ENCODE measurements around the gene ANKRD50.

ANKRD50 gene

DNA sequence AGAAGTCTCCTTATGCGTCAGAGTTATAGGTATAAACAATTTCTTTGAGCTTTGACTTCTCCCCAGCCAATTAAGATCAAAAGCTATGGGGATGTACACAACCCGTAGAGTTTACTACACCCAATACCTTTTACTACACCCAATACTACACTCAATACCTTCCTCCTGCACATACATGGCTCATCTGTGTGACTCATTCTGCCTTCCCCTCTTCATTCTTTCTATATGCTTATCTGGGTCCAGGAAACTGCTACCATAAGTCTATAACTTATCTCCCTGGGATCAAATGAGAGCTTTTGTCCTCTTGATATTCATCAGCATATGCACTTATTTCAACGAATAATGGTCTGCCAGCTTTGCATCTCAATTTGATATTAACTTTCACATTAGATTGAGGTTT is 28.2 kb downstream of the ANKRD50 start:
- TF ChIP-seq EZH2 (IDR thresholded peaks at IDR 0.05; ENCODE audit: borderline replicate concordance, low read length) = no peak
- TF ChIP-seq, protein P1, sequence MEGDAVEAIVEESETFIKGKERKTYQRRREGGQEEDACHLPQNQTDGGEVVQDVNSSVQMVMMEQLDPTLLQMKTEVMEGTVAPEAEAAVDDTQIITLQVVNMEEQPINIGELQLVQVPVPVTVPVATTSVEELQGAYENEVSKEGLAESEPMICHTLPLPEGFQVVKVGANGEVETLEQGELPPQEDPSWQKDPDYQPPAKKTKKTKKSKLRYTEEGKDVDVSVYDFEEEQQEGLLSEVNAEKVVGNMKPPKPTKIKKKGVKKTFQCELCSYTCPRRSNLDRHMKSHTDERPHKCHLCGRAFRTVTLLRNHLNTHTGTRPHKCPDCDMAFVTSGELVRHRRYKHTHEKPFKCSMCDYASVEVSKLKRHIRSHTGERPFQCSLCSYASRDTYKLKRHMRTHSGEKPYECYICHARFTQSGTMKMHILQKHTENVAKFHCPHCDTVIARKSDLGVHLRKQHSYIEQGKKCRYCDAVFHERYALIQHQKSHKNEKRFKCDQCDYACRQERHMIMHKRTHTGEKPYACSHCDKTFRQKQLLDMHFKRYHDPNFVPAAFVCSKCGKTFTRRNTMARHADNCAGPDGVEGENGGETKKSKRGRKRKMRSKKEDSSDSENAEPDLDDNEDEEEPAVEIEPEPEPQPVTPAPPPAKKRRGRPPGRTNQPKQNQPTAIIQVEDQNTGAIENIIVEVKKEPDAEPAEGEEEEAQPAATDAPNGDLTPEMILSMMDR (IDR thresholded peaks at IDR 0.05; ENCODE audit: low read length) = no peak
- Histone ChIP-seq H3K79me2 (ENCODE audit: insufficient read depth, low read length) (no peaks in the 10 kb centered on the region), H2AFZ (ENCODE audit: low read length) (no peak overlapping the region), H3K4me1 (ENCODE audit: insufficient read depth, low read length, severe bottlenecking) (no peaks in the 10 kb centered on the region), H3K9ac (ENCODE audit: low read length) (no peak overlapping the region), H3K27ac (ENCODE audit: low read depth, low read length, poor library complexity, severe bottlenecking) (no peak overlapping the region), H3K4me3 (ENCODE audit: low read depth, low read length, poor library complexity, severe bottlenecking) (no peak overlapping the region), H3K27me3 (ENCODE audit: insufficient read depth, low read length) (no peaks in the 10 kb centered on the region), H3K4me2 (ENCODE audit: low read length) (no peak overlapping the region), H4K20me1 (ENCODE audit: insufficient read depth, low read length) (no peaks in the 10 kb centered on the region), H3K36me3 (ENCODE audit: insufficient read depth, low read length) (no peaks in the 10 kb centered on the region), H3K9me3 (ENCODE audit: low read length) (no peaks in the 10 kb centered on the region), H3K9me2 (ENCODE audit: low read depth, low read length) (no peaks in the 10 kb centered on the region), H3F3A (ENCODE audit: insufficient read depth, low read length) (no peaks in the 10 kb centered on the region)

DNA sequence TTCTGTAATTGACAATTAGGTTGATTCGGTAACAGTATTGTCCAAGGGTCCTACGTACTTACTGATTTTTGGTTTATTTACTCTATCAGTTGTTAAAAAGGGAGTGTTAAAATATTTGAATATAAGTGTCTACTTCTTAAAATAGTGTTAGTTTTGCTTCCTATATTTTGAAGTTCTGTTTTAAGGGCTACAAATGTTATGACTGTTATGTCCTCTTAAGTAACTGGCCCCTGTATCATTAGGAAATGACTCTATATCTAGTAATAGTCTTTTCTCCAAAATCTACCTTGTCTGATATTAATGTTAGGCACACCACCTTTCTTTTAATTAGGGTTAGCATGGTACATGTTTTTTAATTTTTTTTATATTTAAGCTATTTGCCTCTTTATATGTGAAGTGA is 30.1 kb downstream of the ANKRD50 start:
- no peak overlapping the region for H3K4me2 ChIP-seq (ENCODE audit: low read length)
- no peaks in the 10 kb centered on the region for H3F3A ChIP-seq (ENCODE audit: insufficient read depth, low read length)
- no peak overlapping the region for H3K9ac ChIP-seq (ENCODE audit: low read length)
- no peaks in the 10 kb centered on the region for H3K27me3 ChIP-seq (ENCODE audit: insufficient read depth, low read length)
- H3K9me2 ChIP-seq (ENCODE audit: low read depth, low read length) = no peaks in the 10 kb centered on the region
- H3K27ac ChIP-seq (ENCODE audit: low read depth, low read length, poor library complexity, severe bottlenecking) = no peak overlapping the region
- H3K4me3 ChIP-seq (ENCODE audit: low read depth, low read length, poor library complexity, severe bottlenecking) = no peak overlapping the region
- H3K9me3 ChIP-seq (ENCODE audit: low read length) = no peaks in the 10 kb centered on the region
- no peaks in the 10 kb centered on the region for H3K36me3 ChIP-seq (ENCODE audit: insufficient read depth, low read length)
- H4K20me1 ChIP-seq (ENCODE audit: insufficient read depth, low read length) = no peaks in the 10 kb centered on the region
- no peak overlapping the region for H2AFZ ChIP-seq (ENCODE audit: low read length)
- TF ChIP-seq, protein P1 (IDR thresholded peaks at IDR 0.05; ENCODE audit: low read length) = no peak
- TF ChIP-seq EZH2 (IDR thresholded peaks at IDR 0.05; ENCODE audit: borderline replicate concordance, low read length) = no peak
- no peaks in the 10 kb centered on the region for H3K4me1 ChIP-seq (ENCODE audit: insufficient read depth, low read length, severe bottlenecking)
- no peaks in the 10 kb centered on the region for H3K79me2 ChIP-seq (ENCODE audit: insufficient read depth, low read length)

DNA sequence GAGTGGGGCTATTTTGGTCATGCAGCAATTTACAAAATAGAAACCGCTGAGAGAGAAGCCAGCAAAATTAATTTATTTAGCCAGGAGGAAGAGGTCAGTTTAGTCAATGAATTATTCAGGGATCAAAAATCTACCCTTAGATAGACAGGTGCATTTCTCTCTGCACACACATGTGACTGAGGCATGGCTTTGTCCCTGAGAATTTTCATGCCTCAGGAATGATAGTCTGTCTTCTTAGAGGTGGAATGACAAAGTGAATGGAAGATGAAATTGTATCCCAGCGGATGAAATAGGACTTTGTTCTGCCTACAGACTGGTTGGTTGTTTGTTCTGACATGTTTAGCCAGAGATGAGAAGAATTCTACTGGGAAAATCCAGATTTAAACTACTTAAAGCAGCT is 46.0 kb downstream of the ANKRD50 start:
- H3K4me3 ChIP-seq (ENCODE audit: low read depth, low read length, poor library complexity, severe bottlenecking) = no peak overlapping the region
- H3K9me3 ChIP-seq (ENCODE audit: low read length) = no peaks in the 10 kb centered on the region
- H3F3A ChIP-seq (ENCODE audit: insufficient read depth, low read length) = no peaks in the 10 kb centered on the region
- no peak overlapping the region for H3K4me2 ChIP-seq (ENCODE audit: low read length)
- no peak for TF ChIP-seq EZH2 (IDR thresholded peaks at IDR 0.05; ENCODE audit: borderline replicate concordance, low read length)
- TF ChIP-seq, protein P1 (IDR thresholded peaks at IDR 0.05; ENCODE audit: low read length) = no peak
- H3K9me2 ChIP-seq (ENCODE audit: low read depth, low read length) = no peaks in the 10 kb centered on the region
- no peaks in the 10 kb centered on the region for H3K79me2 ChIP-seq (ENCODE audit: insufficient read depth, low read length)
- no peak overlapping the region for H3K9ac ChIP-seq (ENCODE audit: low read length)
- H3K4me1 ChIP-seq (ENCODE audit: insufficient read depth, low read length, severe bottlenecking) = no peaks in the 10 kb centered on the region
- 0 out of 2 replicates have a peak, but pooled peaks cover 3% of the 10 kb centered on the region for H3K36me3 ChIP-seq (ENCODE audit: insufficient read depth, low read length)
- no peaks in the 10 kb centered on the region for H3K27me3 ChIP-seq (ENCODE audit: insufficient read depth, low read length)
- no peaks in the 10 kb centered on the region for H4K20me1 ChIP-seq (ENCODE audit: insufficient read depth, low read length)
- no peak overlapping the region for H3K27ac ChIP-seq (ENCODE audit: low read depth, low read length, poor library complexity, severe bottlenecking)
- H2AFZ ChIP-seq (ENCODE audit: low read length) = no peak overlapping the region
